Stomach (tissue), 9 donors: ENCODE data around the gene CEP44. TPM values are rescaled to one million over a fixed set of nuclear protein-coding genes. Genes with fewer than 3 reads are reported as not detected.

ENCODE experiments used
- DNase-seq, 2 donors: peaks; one replicate each; pipeline versions ENCODE4 v3.0.0 to v3.0.0-alpha.2; 2013 to 2019
- H3K27ac ChIP-seq, 5 donors: fragments of 200-600 bp in 4 of 5; sonication (generic) in 4 of 5; one replicate each; pipeline ENCODE4 v1.5.1; 2013 to 2019; ENCODE audit warnings: mild to moderate bottlenecking in 1 of 5, moderate library complexity in 1 of 5
- H3K27me3 ChIP-seq, 3 donors: fragments of 200-600 bp; sonication (generic); one replicate each; pipeline ENCODE4 v1.5.1; 2017 to 2019; ENCODE audit warnings: mixed run types in 1 of 3
- H3K36me3 ChIP-seq, 4 donors: fragments of 200-600 bp; sonication (generic); 1 replicate in 3 of 4; 2 replicates in 1 of 4; pipeline ENCODE4 v1.5.1; 2016 to 2019
- H3K4me1 ChIP-seq, 4 donors: fragments of 200-600 bp; sonication (generic); one replicate each; pipeline ENCODE4 v1.5.1; 2016 to 2019
- H3K4me3 ChIP-seq, 4 donors: fragments of 200-600 bp; sonication (generic) in 3 of 4; one replicate each; pipeline ENCODE4 v1.5.1; 2016 to 2019; ENCODE audit warnings: mild to moderate bottlenecking in 1 of 4
- H3K9me3 ChIP-seq, 4 donors: fragments of 200-600 bp; sonication (generic); one replicate each; pipeline ENCODE4 v1.5.1; 2016 to 2019
- CTCF ChIP-seq, 7 experiments: fragments of 450-650 bp in 4 of 7; fragments of 200-600 bp in 3 of 7; sonication (generic) in 3 of 7; IDR thresholded peaks; one replicate each; pipeline ENCODE4 v1.5.1; 2016 to 2019; ENCODE audit warnings: antibody characterized with exemption in 7 of 7, control low read depth in 2 of 7, mild to moderate bottlenecking in 1 of 7
- EP300 ChIP-seq: sonication (generic); formaldehyde crosslinking; IDR thresholded peaks from one replicate; pipeline ENCODE4 v1.6.1; 2017; ENCODE audit warnings: antibody characterized with exemption
- POLR2A ChIP-seq, 4 donors: fragments of 450-650 bp; IDR thresholded peaks; one replicate each; pipeline ENCODE4 v1.6.1; 2016; ENCODE audit warnings: antibody characterized with exemption in 4 of 4, control low read depth in 2 of 4, mild to moderate bottlenecking in 1 of 4, moderate library complexity in 1 of 4
- POLR2AphosphoS5 ChIP-seq, 3 donors: sonication (generic); formaldehyde crosslinking; IDR thresholded peaks; one replicate each; pipeline ENCODE4 v1.6.1; 2016; ENCODE audit warnings: antibody characterized with exemption in 3 of 3
- WGBS, 5 donors: extraction: QIAGEN DNeasy Blood & Tissue Kit in 3 of 5; methylation state at CpG; one replicate each; pipeline versions ENCODE4 v1.1.5 to v1.1.7; 2013 to 2018; 5-methylcytosine and 5-hydroxymethylcytosine counted together
- intact Hi-C: fragments of 100-400 bp; cut with DNase I; formaldehyde crosslinking; loops from one replicate; pipeline ENCODE4 v1.15.1; 2023; ENCODE audit warnings: low total_unique reads
- polyA plus RNA-seq, 3 donors: library from polyadenylated mRNA; stranded (reverse); fragments of 200-250 nt; gene quantifications; one replicate each; pipeline ENCODE4 v1.2.3, GENCODE V29; 2013
- total RNA-seq, 5 donors: library from RNA; depleted of rRNA; stranded (reverse); fragments of >200 nt; gene quantifications; one replicate each; pipeline versions ENCODE4 v1.1.0 to v1.2.3, GENCODE V29; 2014 to 2016
- donor health status: healthy with polysubstance abuse.
- donor health status: Bipolar disorder and iron deficiency.
- donor health status: healthy.

The CEP44 gene
- total and polyA plus RNA-seq, 8 donors, result 3.4 to 42.0 (median 12.9) TPM

GRCh38 chr4:174349156-174349555 lies 65.4 kb downstream of the CEP44 start:
- Histone ChIP-seq H3K4me1 (no peaks in the 10 kb centered on the region), H3K36me3 (no peaks in the 10 kb centered on the region), H3K27me3 (peaks cover 0 to 6% (median 0%) of the 10 kb centered on the region in 3 donors), H3K4me3 (no peak overlapping the region), H3K9me3 (peaks cover 0 to 10% (median 7%) of the 10 kb centered on the region in 4 donors), H3K27ac (no peak overlapping the region)
- DNase-seq, result no peak
- intact Hi-C loops, result no loop called here
- WGBS, 5 donors, result 80 to 96% (median 89%) methylated on average over 1 of the region's 1 CpG
- no peak for TF ChIP-seq CTCF (IDR thresholded peaks at IDR 0.05)
- TF ChIP-seq EP300, result no peak
- no peak for TF ChIP-seq POLR2AphosphoS5 (IDR thresholded peaks at IDR 0.05)
- no peak for TF ChIP-seq POLR2A (IDR thresholded peaks at IDR 0.05)

GRCh38 chr4:174352061-174352819 lies 68.5 kb downstream of the CEP44 start:
- intact Hi-C loops, result no loop called here
- no peak for DNase-seq
- 47 to 67% (median 62%) methylated on average over 5 of the region's 5 CpGs for WGBS, 5 donors
- Histone ChIP-seq H3K4me3 (no peak overlapping the region), H3K27ac (no peak overlapping the region), H3K4me1 (no peaks in the 10 kb centered on the region), H3K27me3 (peaks cover 0 to 6% (median 0%) of the 10 kb centered on the region in 3 donors), H3K36me3 (no peaks in the 10 kb centered on the region), H3K9me3 (peaks cover 0 to 10% (median 7%) of the 10 kb centered on the region in 4 donors)
- TF ChIP-seq POLR2AphosphoS5 (IDR thresholded peaks at IDR 0.05) (no peak), POLR2A (IDR thresholded peaks at IDR 0.05) (no peak), EP300 (no peak), CTCF (IDR thresholded peaks at IDR 0.05) (no peak)

DNA sequence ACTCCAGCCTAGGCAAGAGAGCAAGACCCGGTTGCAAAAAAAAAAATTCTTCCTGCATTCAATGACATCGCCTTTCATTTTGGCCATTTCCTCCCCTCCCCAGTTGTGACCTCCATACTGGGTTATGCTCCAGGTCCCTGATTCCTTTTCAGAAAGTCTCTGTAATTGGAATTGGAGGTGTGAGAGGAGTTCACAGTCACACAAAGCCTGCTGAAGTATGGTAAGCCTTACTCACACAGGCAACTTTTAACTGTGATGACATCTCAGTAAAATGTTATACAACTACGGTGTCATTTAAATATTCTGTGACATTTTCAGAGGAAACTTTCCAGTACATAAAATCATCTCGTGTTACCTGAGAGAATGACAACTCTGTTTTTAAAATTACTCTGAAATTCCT lies 73.6 kb downstream of the CEP44 start:
- Histone ChIP-seq H3K36me3 (no peaks in the 10 kb centered on the region), H3K4me3 (no peak overlapping the region), H3K9me3 (no peaks in the 10 kb centered on the region), H3K4me1 (no peaks in the 10 kb centered on the region), H3K27me3 (no peaks in the 10 kb centered on the region), H3K27ac (no peak overlapping the region)
- intact Hi-C loops, result no loop called here
- DNase-seq, result no peak
- WGBS, 5 donors, result 74 to 90% (median 89%) methylated on average over 4 of the region's 4 CpGs
- no peak for TF ChIP-seq EP300
- TF ChIP-seq POLR2AphosphoS5 (IDR thresholded peaks at IDR 0.05), result no peak
- TF ChIP-seq POLR2A (IDR thresholded peaks at IDR 0.05), result no peak
- TF ChIP-seq CTCF (IDR thresholded peaks at IDR 0.05), result no peak

- Histone ChIP-seq H3K4me1 (no peaks in the 10 kb centered on the region), H3K9me3 (no peaks in the 10 kb centered on the region), H3K27ac (no peak overlapping the region), H3K27me3 (no peaks in the 10 kb centered on the region), H3K4me3 (no peak overlapping the region), H3K36me3 (no peaks in the 10 kb centered on the region)
- WGBS, 5 donors, result 62 to 90% (median 77%) methylated on average over 1 of the region's 1 CpG
- intact Hi-C loops, result no loop called here
- TF ChIP-seq POLR2A (IDR thresholded peaks at IDR 0.05), result no peak
- TF ChIP-seq CTCF (IDR thresholded peaks at IDR 0.05), result no peak
- no peak for TF ChIP-seq EP300
- TF ChIP-seq POLR2AphosphoS5 (IDR thresholded peaks at IDR 0.05), result no peak
- no peak for DNase-seq
These were observed 74.7 kb downstream of the CEP44 start for GRCh38 chr4:174358410-174358809.
